H1 (cell line): ENCODE data around the gene MYO15A. TPM values are rescaled to one million over a fixed set of nuclear protein-coding genes. Genes with fewer than 3 reads are reported as not detected.
A peak's percentile ranks its signal among the peaks of the same experiment; 100 is the strongest.

ENCODE experiments used
- BACH1 ChIP-seq: IDR thresholded peaks from 2 replicates; pipeline ENCODE4 v1.6.1; 2012; ENCODE audit warnings: low read length, improper control_type of control experiment
- CBX8 ChIP-seq: fragments of 300-800, 300-1000 bp; sonication (generic); IDR thresholded peaks from 2 replicates; pipeline ENCODE4 v1.7.1; 2016; ENCODE audit warnings: low read depth, low read length, borderline replicate concordance
- CHD1 ChIP-seq: IDR thresholded peaks from 2 replicates; pipeline ENCODE4 v1.6.1; 2012; ENCODE audit warnings: low read depth, low read length, improper control_type of control experiment
- CREB1 ChIP-seq: IDR thresholded peaks from 2 replicates; pipeline ENCODE4 v1.6.1; 2012; ENCODE audit warnings: inconsistent platforms
- JUN ChIP-seq: IDR thresholded peaks from 2 replicates; pipeline ENCODE4 v1.6.1; 2011; ENCODE audit warnings: low read depth, mild to moderate bottlenecking, improper control_type of control experiment, low read length
- POLR2AphosphoS5 ChIP-seq: IDR thresholded peaks from 2 replicates; pipeline ENCODE4 v1.6.1; 2011; ENCODE audit warnings: low read depth, low read length
- RAD21 ChIP-seq, 2 experiments: IDR thresholded peaks in 1 of 2; conservative IDR thresholded peaks in 1 of 2; 2 replicates each; pipeline ENCODE4 v1.6.1; 2011; ENCODE audit warnings: low read depth in 2 of 2, low read length in 2 of 2, improper control_type of control experiment in 1 of 2, inconsistent platforms in 1 of 2, mild to moderate bottlenecking in 1 of 2, moderate library complexity in 1 of 2
- RNF2 ChIP-seq: fragments of 200-900, 300-1000 bp; sonication (generic); IDR thresholded peaks from 2 replicates; pipeline ENCODE4 v1.7.1; 2016; ENCODE audit warnings: borderline replicate concordance, low read depth, mild to moderate bottlenecking, antibody characterized with exemption, low read length; ENCODE audit not compliant: poor library complexity, severe bottlenecking; ENCODE audit errors: missing control alignments
- SAP30 ChIP-seq: fragments of 300-600 bp; sonication (generic); IDR thresholded peaks from 2 replicates; pipeline ENCODE4 v1.7.1; 2012; ENCODE audit warnings: low read length, moderate library complexity, mild to moderate bottlenecking, inconsistent platforms; ENCODE audit not compliant: insufficient read depth, insufficient replicate concordance
- polyA plus RNA-seq, 7 experiments: library from polyadenylated mRNA; depleted of rRNA in 3 of 7; stranded (reverse) in 5 of 7; unstranded in 2 of 7; fragments of >200 nt in 5 of 7; fragments of 200-250 nt in 2 of 7; gene quantifications; 1 replicate in 5 of 7; 2 replicates in 1 of 7; 4 replicates in 1 of 7; pipeline versions ENCODE4 v1.2.1 to v1.2.3, GENCODE V29; 2011 to 2013; ENCODE audit warnings: missing spikeins in 2 of 7, mixed read lengths in 2 of 7
- total RNA-seq: library from RNA; stranded (reverse); fragmentation: NEBNext Ultra II Directional; extraction: Animal tissue kit (Norgen Biotek cat#: 25700); gene quantifications from 2 replicates; pipeline ENCODE4 v1.2.1, GENCODE V29; 2021
- TF ChIP-seq, protein P1 (sequence below): fragments of 300-600 bp; sonication (generic); IDR thresholded peaks from 2 replicates; pipeline ENCODE4 v1.7.1; 2012; ENCODE audit warnings: low read length, moderate library complexity, mild to moderate bottlenecking, inconsistent platforms; ENCODE audit not compliant: insufficient replicate concordance

MYO15A gene
- total and polyA plus RNA-seq, 2 of the 8 experiments (the other 6 are each of a cell fraction or from before 2014, with no cell fraction given), result 1.6 to 4.2 TPM

DNA sequence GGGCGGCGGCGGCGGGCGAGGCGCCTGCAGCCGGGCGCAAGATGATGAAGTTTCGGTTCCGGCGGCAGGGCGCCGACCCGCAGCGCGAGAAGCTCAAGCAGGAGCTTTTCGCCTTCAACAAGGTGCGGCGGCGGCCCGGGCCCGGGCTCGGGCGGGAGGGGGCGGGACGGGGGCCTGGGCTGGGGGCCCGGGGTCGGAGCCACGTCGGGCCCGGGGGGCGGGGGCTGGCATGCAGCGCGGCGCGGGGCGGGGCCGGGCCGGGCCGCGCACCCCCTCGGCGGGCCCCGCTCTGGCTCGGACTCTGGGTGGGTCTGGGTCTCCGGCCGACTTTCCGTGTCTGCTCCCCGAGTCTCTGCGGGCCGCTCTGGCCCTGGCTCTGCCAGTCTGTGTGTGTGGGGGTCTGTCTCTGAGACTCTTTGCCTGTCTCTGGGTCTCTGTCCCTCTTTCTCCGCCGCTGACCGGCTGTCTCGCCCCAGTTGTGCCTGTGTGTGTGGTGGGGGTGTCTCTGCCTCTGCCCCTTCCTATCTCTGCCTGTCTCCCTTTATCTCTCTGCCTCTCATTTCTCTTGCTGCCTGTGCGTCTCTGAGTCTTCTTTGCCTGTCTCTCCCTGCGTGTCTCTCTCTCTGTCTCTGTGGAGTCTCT lies 117.2 kb downstream of the MYO15A start (continued):
- TF ChIP-seq, protein P1, sequence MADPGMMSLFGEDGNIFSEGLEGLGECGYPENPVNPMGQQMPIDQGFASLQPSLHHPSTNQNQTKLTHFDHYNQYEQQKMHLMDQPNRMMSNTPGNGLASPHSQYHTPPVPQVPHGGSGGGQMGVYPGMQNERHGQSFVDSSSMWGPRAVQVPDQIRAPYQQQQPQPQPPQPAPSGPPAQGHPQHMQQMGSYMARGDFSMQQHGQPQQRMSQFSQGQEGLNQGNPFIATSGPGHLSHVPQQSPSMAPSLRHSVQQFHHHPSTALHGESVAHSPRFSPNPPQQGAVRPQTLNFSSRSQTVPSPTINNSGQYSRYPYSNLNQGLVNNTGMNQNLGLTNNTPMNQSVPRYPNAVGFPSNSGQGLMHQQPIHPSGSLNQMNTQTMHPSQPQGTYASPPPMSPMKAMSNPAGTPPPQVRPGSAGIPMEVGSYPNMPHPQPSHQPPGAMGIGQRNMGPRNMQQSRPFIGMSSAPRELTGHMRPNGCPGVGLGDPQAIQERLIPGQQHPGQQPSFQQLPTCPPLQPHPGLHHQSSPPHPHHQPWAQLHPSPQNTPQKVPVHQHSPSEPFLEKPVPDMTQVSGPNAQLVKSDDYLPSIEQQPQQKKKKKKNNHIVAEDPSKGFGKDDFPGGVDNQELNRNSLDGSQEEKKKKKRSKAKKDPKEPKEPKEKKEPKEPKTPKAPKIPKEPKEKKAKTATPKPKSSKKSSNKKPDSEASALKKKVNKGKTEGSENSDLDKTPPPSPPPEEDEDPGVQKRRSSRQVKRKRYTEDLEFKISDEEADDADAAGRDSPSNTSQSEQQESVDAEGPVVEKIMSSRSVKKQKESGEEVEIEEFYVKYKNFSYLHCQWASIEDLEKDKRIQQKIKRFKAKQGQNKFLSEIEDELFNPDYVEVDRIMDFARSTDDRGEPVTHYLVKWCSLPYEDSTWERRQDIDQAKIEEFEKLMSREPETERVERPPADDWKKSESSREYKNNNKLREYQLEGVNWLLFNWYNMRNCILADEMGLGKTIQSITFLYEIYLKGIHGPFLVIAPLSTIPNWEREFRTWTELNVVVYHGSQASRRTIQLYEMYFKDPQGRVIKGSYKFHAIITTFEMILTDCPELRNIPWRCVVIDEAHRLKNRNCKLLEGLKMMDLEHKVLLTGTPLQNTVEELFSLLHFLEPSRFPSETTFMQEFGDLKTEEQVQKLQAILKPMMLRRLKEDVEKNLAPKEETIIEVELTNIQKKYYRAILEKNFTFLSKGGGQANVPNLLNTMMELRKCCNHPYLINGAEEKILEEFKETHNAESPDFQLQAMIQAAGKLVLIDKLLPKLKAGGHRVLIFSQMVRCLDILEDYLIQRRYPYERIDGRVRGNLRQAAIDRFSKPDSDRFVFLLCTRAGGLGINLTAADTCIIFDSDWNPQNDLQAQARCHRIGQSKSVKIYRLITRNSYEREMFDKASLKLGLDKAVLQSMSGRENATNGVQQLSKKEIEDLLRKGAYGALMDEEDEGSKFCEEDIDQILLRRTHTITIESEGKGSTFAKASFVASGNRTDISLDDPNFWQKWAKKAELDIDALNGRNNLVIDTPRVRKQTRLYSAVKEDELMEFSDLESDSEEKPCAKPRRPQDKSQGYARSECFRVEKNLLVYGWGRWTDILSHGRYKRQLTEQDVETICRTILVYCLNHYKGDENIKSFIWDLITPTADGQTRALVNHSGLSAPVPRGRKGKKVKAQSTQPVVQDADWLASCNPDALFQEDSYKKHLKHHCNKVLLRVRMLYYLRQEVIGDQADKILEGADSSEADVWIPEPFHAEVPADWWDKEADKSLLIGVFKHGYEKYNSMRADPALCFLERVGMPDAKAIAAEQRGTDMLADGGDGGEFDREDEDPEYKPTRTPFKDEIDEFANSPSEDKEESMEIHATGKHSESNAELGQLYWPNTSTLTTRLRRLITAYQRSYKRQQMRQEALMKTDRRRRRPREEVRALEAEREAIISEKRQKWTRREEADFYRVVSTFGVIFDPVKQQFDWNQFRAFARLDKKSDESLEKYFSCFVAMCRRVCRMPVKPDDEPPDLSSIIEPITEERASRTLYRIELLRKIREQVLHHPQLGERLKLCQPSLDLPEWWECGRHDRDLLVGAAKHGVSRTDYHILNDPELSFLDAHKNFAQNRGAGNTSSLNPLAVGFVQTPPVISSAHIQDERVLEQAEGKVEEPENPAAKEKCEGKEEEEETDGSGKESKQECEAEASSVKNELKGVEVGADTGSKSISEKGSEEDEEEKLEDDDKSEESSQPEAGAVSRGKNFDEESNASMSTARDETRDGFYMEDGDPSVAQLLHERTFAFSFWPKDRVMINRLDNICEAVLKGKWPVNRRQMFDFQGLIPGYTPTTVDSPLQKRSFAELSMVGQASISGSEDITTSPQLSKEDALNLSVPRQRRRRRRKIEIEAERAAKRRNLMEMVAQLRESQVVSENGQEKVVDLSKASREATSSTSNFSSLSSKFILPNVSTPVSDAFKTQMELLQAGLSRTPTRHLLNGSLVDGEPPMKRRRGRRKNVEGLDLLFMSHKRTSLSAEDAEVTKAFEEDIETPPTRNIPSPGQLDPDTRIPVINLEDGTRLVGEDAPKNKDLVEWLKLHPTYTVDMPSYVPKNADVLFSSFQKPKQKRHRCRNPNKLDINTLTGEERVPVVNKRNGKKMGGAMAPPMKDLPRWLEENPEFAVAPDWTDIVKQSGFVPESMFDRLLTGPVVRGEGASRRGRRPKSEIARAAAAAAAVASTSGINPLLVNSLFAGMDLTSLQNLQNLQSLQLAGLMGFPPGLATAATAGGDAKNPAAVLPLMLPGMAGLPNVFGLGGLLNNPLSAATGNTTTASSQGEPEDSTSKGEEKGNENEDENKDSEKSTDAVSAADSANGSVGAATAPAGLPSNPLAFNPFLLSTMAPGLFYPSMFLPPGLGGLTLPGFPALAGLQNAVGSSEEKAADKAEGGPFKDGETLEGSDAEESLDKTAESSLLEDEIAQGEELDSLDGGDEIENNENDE, result no peak
- TF ChIP-seq CBX8, result no peak
- no peak for TF ChIP-seq RAD21 (IDR thresholded peaks at IDR 0.05 in 1 of 2, conservative IDR thresholded peaks at IDR 0.05 in 1 of 2; ENCODE audit: low read depth in 2 of 2, low read length in 2 of 2)
- no peak for TF ChIP-seq BACH1
- TF ChIP-seq SAP30, result no peak
- no peak for TF ChIP-seq RNF2
- TF ChIP-seq CREB1, result peak; percentile 87
- no peak for TF ChIP-seq POLR2AphosphoS5
- TF ChIP-seq CHD1, result no peak
- TF ChIP-seq JUN, result no peak
